SK-N-SH treated with all-trans-retinoic acid at 6 μM for 48 hours (cell line): ENCODE results near the gene TK1.

Experiments
- ATAC-seq: fragments of 200-7000 bp; cut with Tn5 transposase; 3 replicates; pipeline ENCODE4 v1.9.1; 2020; ENCODE audit warnings: mild to moderate bottlenecking, moderate library complexity
- ARNTL ChIP-seq: fragments of 450-650 bp; formaldehyde crosslinking; IDR thresholded peaks from 2 replicates; pipeline ENCODE4 v1.5.0; 2020; ENCODE audit warnings: low read depth, mild to moderate bottlenecking, moderate library complexity, borderline replicate concordance
- BACH2 ChIP-seq: fragments of 250-450 bp; sonication (Bioruptor Pico); IDR thresholded peaks from 2 replicates; pipeline ENCODE4 v1.9.0; 2021; ENCODE audit warnings: mild to moderate bottlenecking, borderline replicate concordance
- CSDC2 ChIP-seq: fragments of 250-450 bp; sonication (Bioruptor Pico); IDR thresholded peaks from 2 replicates; pipeline ENCODE4 v1.5.0; 2020; ENCODE audit warnings: mild to moderate bottlenecking, moderate library complexity
- CSRNP3 ChIP-seq: fragments of 250-450 bp; sonication (Bioruptor Pico); IDR thresholded peaks from 2 replicates; pipeline ENCODE4 v1.5.1; 2021; ENCODE audit warnings: mild to moderate bottlenecking, moderate library complexity
- ESRRG ChIP-seq: fragments of 250-450 bp; sonication (Bioruptor Pico); IDR thresholded peaks from 2 replicates; pipeline ENCODE4 v1.6.1; 2021; ENCODE audit warnings: mild to moderate bottlenecking
- GLIS3 ChIP-seq: fragments of 250-450 bp; sonication (Bioruptor Pico); IDR thresholded peaks from 2 replicates; pipeline ENCODE4 v1.5.0; 2020; ENCODE audit warnings: mild to moderate bottlenecking, moderate library complexity
- ISL1 ChIP-seq: fragments of 250-450 bp; sonication (Bioruptor Pico); IDR thresholded peaks from 2 replicates; pipeline ENCODE4 v2.1.2; 2022; ENCODE audit warnings: mild to moderate bottlenecking, moderate library complexity
- PATZ1 ChIP-seq: fragments of 250-450 bp; sonication (Bioruptor Pico); IDR thresholded peaks from 2 replicates; pipeline ENCODE4 v1.8.0; 2020; ENCODE audit warnings: mild to moderate bottlenecking, moderate library complexity, borderline replicate concordance
- POU6F1 ChIP-seq: fragments of 250-450 bp; sonication (Bioruptor Pico); IDR thresholded peaks from 2 replicates; pipeline ENCODE4 v1.8.0; 2021; ENCODE audit warnings: low read depth, mild to moderate bottlenecking, moderate library complexity, borderline replicate concordance
- RARB ChIP-seq: fragments of 250-450 bp; sonication (Bioruptor Pico); IDR thresholded peaks from 2 replicates; pipeline ENCODE4 v1.8.0; 2021; ENCODE audit warnings: mild to moderate bottlenecking, moderate library complexity
- SNAI2 ChIP-seq: fragments of 250-450 bp; sonication (Bioruptor Pico); IDR thresholded peaks from 2 replicates; pipeline ENCODE4 v1.5.0; 2020; ENCODE audit warnings: mild to moderate bottlenecking, moderate library complexity
- TCF4 ChIP-seq: fragments of 250-450 bp; sonication (Bioruptor Pico); IDR thresholded peaks from 2 replicates; pipeline ENCODE4 v1.8.0; 2021; ENCODE audit warnings: mild to moderate bottlenecking, moderate library complexity, borderline replicate concordance
- TOX ChIP-seq: fragments of 250-450 bp; sonication (Bioruptor Pico); IDR thresholded peaks from 2 replicates; pipeline ENCODE4 v1.8.0; 2021; ENCODE audit warnings: mild to moderate bottlenecking, moderate library complexity, borderline replicate concordance
- TSHZ2 ChIP-seq: fragments of 250-450 bp; sonication (Bioruptor Pico); IDR thresholded peaks from 2 replicates; pipeline ENCODE4 v1.5.0; 2020; ENCODE audit warnings: mild to moderate bottlenecking, moderate library complexity
- ZC3H10 ChIP-seq: fragments of 250-450 bp; sonication (Bioruptor Pico); IDR thresholded peaks from 2 replicates; pipeline ENCODE4 v1.5.1; 2021; ENCODE audit warnings: mild to moderate bottlenecking, moderate library complexity
- ZFP3 ChIP-seq: fragments of 250-450 bp; sonication (Bioruptor Pico); IDR thresholded peaks from 2 replicates; pipeline ENCODE4 v1.5.0; 2020; ENCODE audit warnings: mild to moderate bottlenecking, moderate library complexity
- ZFP30 ChIP-seq: fragments of 450-650 bp; formaldehyde crosslinking; IDR thresholded peaks from 2 replicates; pipeline ENCODE4 v1.5.0; 2022; ENCODE audit warnings: mild to moderate bottlenecking, moderate library complexity
- ZNF565 ChIP-seq: fragments of 450-650 bp; formaldehyde crosslinking; conservative IDR thresholded peaks from 2 replicates; pipeline ENCODE4 v1.5.0; 2020; ENCODE audit warnings: low read depth, mild to moderate bottlenecking, moderate library complexity
- ZNF70 ChIP-seq: fragments of 450-650 bp; formaldehyde crosslinking; IDR thresholded peaks from 2 replicates; pipeline ENCODE4 v1.5.0; 2020; ENCODE audit warnings: mild to moderate bottlenecking, moderate library complexity
- ZNF8 ChIP-seq: fragments of 450-650 bp; formaldehyde crosslinking; IDR thresholded peaks from 2 replicates; pipeline ENCODE4 v1.5.0; 2020; ENCODE audit warnings: mild to moderate bottlenecking, moderate library complexity

TK1 gene

GRCh38 chr17:78196716-78197115 lies 9.9 kb upstream of the TK1 start:
- no peak for ATAC-seq
- no peak for TF ChIP-seq TOX (CRISPR knock-in tag)
- no peak for TF ChIP-seq ZNF70 (CRISPR knock-in tag)
- no peak for TF ChIP-seq GLIS3
- no peak for TF ChIP-seq BACH2
- no peak for TF ChIP-seq ISL1 (CRISPR knock-in tag)
- no peak for TF ChIP-seq ZNF565
- TF ChIP-seq ESRRG (CRISPR knock-in tag) = no peak
- TF ChIP-seq ZFP3 = no peak
- no peak for TF ChIP-seq PATZ1 (CRISPR knock-in tag)
- TF ChIP-seq ZFP30 (CRISPR knock-in tag) = no peak
- TF ChIP-seq ZNF8 (CRISPR knock-in tag) = no peak
- no peak for TF ChIP-seq ARNTL (CRISPR knock-in tag)
- no peak for TF ChIP-seq RARB
- TF ChIP-seq POU6F1 (CRISPR knock-in tag) = no peak
- no peak for TF ChIP-seq CSDC2 (CRISPR knock-in tag)
- TF ChIP-seq CSRNP3 = no peak
- TF ChIP-seq, all 23 proteins: peak for 0

- TF ChIP-seq TSHZ2 = no peak
- TF ChIP-seq ZFP3 = no peak
- no peak for TF ChIP-seq ARNTL (CRISPR knock-in tag)
- no peak for TF ChIP-seq GLIS3
- no peak for TF ChIP-seq SNAI2
- TF ChIP-seq ZC3H10 = no peak
- TF ChIP-seq TCF4 (CRISPR knock-in tag) = no peak
- TF ChIP-seq ESRRG (CRISPR knock-in tag) = no peak
- TF ChIP-seq RARB = no peak
- no peak for TF ChIP-seq CSDC2 (CRISPR knock-in tag)
- no peak for TF ChIP-seq ZFP30 (CRISPR knock-in tag)
- TF ChIP-seq ZNF70 (CRISPR knock-in tag) = no peak
- no peak for TF ChIP-seq POU6F1 (CRISPR knock-in tag)
- ATAC-seq = peak; percentile 37
Measured at GRCh38 chr17:78185981-78186691, 716 bp downstream of the TK1 start.

- TF ChIP-seq SNAI2 = no peak
- no peak for ATAC-seq
Measured at GRCh38 chr17:78184868-78185267, 2.0 kb downstream of the TK1 start.
